Ovary (tissue), 9 donors: ENCODE results near the gene ARID3C. TPM values are rescaled to one million over a fixed set of nuclear protein-coding genes. Genes with fewer than 3 reads are reported as not detected.

Experiments
- DNase-seq, 5 donors: peaks; one replicate each; pipeline ENCODE4 v3.0.0-alpha.2; 2019 to 2020
- H3K27ac ChIP-seq, 2 donors: fragments of 200-600 bp; one replicate each; pipeline versions ENCODE4 v1.5.1 to v1.8.0; 2019 to 2022
- H3K27me3 ChIP-seq: fragments of 200-600 bp; one replicate; pipeline ENCODE4 v1.8.0; 2022
- H3K36me3 ChIP-seq: fragments of 200-600 bp; sonication (generic); one replicate; pipeline ENCODE4 v1.5.1; 2019
- H3K4me1 ChIP-seq: one replicate; pipeline ENCODE4 v1.8.1; 2013; ENCODE audit warnings: mild to moderate bottlenecking, moderate library complexity; ENCODE audit not compliant: insufficient read depth
- H3K4me3 ChIP-seq: fragments of 200-600 bp; sonication (generic); one replicate; pipeline ENCODE4 v1.5.1; 2017
- H3K9me3 ChIP-seq, 2 donors: fragments of 200-600 bp in 1 of 2; sonication (generic) in 1 of 2; one replicate each; pipeline versions ENCODE4 v1.5.1 to v1.8.1; 2013 to 2019; ENCODE audit warnings: mild to moderate bottlenecking in 1 of 2, moderate library complexity in 1 of 2
- EP300 ChIP-seq: sonication (generic); formaldehyde crosslinking; IDR thresholded peaks from one replicate; pipeline ENCODE4 v1.6.1; 2017; ENCODE audit warnings: antibody characterized with exemption
- POLR2A ChIP-seq: fragments of 450-650 bp; IDR thresholded peaks from one replicate; pipeline ENCODE4 v1.6.1; 2017; ENCODE audit warnings: antibody characterized with exemption, mild to moderate bottlenecking, moderate library complexity
- WGBS, 3 donors: extraction: QIAGEN DNeasy Blood & Tissue Kit in 1 of 3; methylation state at CpG; one replicate each; pipeline versions ENCODE4 v1.1.5 to v1.1.7; 2013 to 2017; 5-methylcytosine and 5-hydroxymethylcytosine counted together
- intact Hi-C, 4 donors: fragments of 100-400 bp; cut with DNase I; formaldehyde crosslinking; loops; one replicate each; pipeline versions ENCODE4 v1.11.0 to v1.15.1; 2022 to 2023
- polyA plus RNA-seq, 2 donors: library from polyadenylated mRNA; stranded (reverse); fragments of 200-250 nt in 1 of 2; fragments of 350-450 nt in 1 of 2; fragmentation: Illumina TruSeq in 1 of 2; extraction: RNeasy Lipid Tissue Mini Kit (QIAGEN cat#74804) in 1 of 2; gene quantifications; one replicate each; pipeline ENCODE4 v1.2.3, GENCODE V29; 2013 to 2014
- total RNA-seq, 7 donors: library from RNA; depleted of rRNA in 2 of 7; stranded (reverse); fragments of >200 nt in 2 of 7; fragmentation: NEBNext Ultra II Directional in 3 of 7; extraction: Animal tissue kit (Norgen Biotek cat#: 25700) in 3 of 7; gene quantifications; one replicate each; pipeline versions ENCODE4 v1.1.0 to v1.2.4, GENCODE V29; 2016 to 2023
- TF ChIP-seq, protein P1 (sequence below), 3 donors: fragments of 450-650 bp in 2 of 3; fragments of 200-600 bp in 1 of 3; IDR thresholded peaks; one replicate each; pipeline versions ENCODE4 v1.5.1 to v1.8.0; 2016 to 2022; ENCODE audit warnings: antibody characterized with exemption in 3 of 3, mild to moderate bottlenecking in 1 of 3
- donor health status: DM: no; HTN: no; CAD: no; lungs with moderate emphysema.
- donor health status: DM: no; HTN: no; CAD: no.
- donor health status: Bipolar disorder and iron deficiency.
- donor health status: DM: yes; HTN: yes; CAD: no.
- donor health status: DM: no; HTN: no; CAD: no.
- donor health status: DM: yes; HTN: yes; CAD: no.

The ARID3C gene
- total and polyA plus RNA-seq, 9 donors = 0.07 to 0.40 TPM; not detected in 7

DNA sequence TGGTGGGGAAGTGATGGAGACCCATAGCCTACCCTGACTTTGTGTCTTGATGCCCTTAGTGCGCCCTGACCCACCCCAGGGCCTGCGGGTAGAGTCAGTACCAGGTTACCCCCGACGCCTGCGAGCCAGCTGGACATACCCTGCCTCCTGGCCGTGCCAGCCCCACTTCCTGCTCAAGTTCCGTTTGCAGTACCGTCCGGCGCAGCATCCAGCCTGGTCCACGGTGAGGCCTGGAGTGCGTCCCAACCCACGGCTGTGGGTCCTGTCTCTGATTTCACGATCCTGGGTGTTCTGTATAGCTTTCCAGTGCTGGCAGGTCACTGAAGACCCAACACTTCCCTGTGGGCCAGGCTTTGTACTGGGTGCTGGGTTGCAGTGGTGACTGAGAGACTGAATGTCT is 29.6 kb upstream of the ARID3C start:
- 83 to 95% (median 90%) methylated on average over 14 of the region's 14 CpGs for WGBS, 3 donors
- no peak for DNase-seq
- Histone ChIP-seq H3K9me3 (no peaks in the 10 kb centered on the region), H3K27me3 (no peaks in the 10 kb centered on the region), H3K27ac (no peak overlapping the region), H3K4me1 (peaks cover 16% of the 10 kb centered on the region), H3K36me3 (no peaks in the 10 kb centered on the region), H3K4me3 (no peak overlapping the region)
- intact Hi-C loops = no loop called here
- TF ChIP-seq POLR2A (no peak), EP300 (no peak)
- TF ChIP-seq, protein P1, sequence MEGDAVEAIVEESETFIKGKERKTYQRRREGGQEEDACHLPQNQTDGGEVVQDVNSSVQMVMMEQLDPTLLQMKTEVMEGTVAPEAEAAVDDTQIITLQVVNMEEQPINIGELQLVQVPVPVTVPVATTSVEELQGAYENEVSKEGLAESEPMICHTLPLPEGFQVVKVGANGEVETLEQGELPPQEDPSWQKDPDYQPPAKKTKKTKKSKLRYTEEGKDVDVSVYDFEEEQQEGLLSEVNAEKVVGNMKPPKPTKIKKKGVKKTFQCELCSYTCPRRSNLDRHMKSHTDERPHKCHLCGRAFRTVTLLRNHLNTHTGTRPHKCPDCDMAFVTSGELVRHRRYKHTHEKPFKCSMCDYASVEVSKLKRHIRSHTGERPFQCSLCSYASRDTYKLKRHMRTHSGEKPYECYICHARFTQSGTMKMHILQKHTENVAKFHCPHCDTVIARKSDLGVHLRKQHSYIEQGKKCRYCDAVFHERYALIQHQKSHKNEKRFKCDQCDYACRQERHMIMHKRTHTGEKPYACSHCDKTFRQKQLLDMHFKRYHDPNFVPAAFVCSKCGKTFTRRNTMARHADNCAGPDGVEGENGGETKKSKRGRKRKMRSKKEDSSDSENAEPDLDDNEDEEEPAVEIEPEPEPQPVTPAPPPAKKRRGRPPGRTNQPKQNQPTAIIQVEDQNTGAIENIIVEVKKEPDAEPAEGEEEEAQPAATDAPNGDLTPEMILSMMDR (IDR thresholded peaks at IDR 0.05) = no peak

DNA sequence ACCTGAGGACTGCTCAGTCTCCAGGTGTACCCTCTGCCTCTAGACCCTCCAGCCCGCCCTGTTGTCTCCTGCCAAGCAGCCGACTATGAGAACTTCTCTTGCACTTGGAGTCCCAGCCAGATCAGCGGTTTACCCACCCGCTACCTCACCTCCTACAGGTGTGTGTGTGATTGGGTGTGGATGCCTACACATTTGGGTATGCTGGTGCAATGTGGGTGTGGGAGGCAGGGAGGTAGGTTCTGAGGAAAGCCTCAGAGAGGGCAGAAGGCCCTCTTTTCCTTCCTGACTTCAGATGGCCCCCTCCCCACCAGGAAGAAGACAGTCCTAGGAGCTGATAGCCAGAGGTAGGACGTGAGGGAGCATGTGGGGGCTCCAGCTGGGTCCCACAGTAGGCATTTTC is 28.1 kb upstream of the ARID3C start:
- no peak for DNase-seq
- H3K4me3 ChIP-seq = no peak overlapping the region
- intact Hi-C loops = no loop called here
- no peaks in the 10 kb centered on the region for H3K27me3 ChIP-seq
- H3K27ac ChIP-seq = no peak overlapping the region
- H3K36me3 ChIP-seq = no peaks in the 10 kb centered on the region
- WGBS, 3 donors = 90 to 96% (median 91%) methylated on average over 5 of the region's 5 CpGs
- H3K4me1 ChIP-seq = peaks cover 29% of the 10 kb centered on the region
- TF ChIP-seq POLR2A = no peak
- TF ChIP-seq, protein P1 (IDR thresholded peaks at IDR 0.05) = no peak
- no peak for TF ChIP-seq EP300
- H3K9me3 ChIP-seq = no peaks in the 10 kb centered on the region

GRCh38 chr9:34655394-34655793 is 26.5 kb upstream of the ARID3C start:
- Histone ChIP-seq H3K36me3 (no peaks in the 10 kb centered on the region), H3K4me1 (peaks cover 38% of the 10 kb centered on the region), H3K27me3 (no peaks in the 10 kb centered on the region), H3K4me3 (no peak overlapping the region), H3K27ac (peak overlapping the region in 1 of 2 donors; percentile 81), H3K9me3 (no peaks in the 10 kb centered on the region)
- TF ChIP-seq POLR2A = no peak
- TF ChIP-seq EP300 = no peak
- TF ChIP-seq, protein P1 (IDR thresholded peaks at IDR 0.05) = no peak
- intact Hi-C loops = no loop called here
- 75 to 81% (median 81%) methylated on average over 5 of the region's 5 CpGs for WGBS, 3 donors
- peak in 2 of 5 donors; percentile 30 to 38 for DNase-seq

DNA sequence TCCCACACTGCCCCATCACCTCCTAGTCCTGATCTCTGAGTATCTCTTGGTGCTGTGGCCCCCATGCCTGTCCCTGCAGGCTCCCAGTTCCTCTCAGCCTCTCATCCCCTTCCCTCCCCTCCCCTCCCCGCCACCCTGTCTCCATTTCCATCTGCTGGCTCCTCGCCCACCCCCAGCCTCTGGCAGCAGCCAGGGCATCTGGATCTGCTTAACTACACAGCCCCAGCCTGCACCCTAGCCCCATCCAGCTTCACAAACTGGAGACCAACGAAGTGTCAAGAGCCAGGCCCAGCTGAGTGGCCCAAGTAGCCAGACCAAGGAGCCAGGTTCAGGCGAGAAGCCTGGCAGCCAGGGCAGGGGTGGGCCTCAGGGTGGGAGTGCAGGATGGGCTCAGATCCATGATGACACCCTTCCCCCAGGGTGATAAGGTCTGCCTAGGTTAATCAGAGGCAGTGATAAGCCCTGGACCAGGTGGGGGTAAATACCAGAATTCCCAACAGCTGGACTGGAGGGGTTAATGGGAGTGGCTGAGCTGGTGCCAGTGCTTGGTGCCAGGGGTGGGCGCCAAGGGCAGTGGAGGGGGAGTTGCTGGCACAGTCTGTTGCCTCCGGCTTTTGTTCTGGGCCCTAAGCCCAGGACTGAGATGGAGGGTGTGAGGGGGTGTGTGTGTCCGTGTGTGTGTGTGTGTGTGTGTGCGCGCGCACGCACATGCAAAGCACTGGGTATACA is 25.6 kb upstream of the ARID3C start:
- TF ChIP-seq EP300 (no peak), POLR2A (no peak)
- TF ChIP-seq, protein P1 (IDR thresholded peaks at IDR 0.05) = no peak
- Histone ChIP-seq H3K36me3 (no peaks in the 10 kb centered on the region), H3K27me3 (no peaks in the 10 kb centered on the region), H3K4me1 (peaks cover 38% of the 10 kb centered on the region), H3K27ac (peak overlapping the region; percentile 71 to 81), H3K4me3 (no peak overlapping the region), H3K9me3 (no peaks in the 10 kb centered on the region)
- peak; percentile 85 to 93 (median 91) for DNase-seq
- 9 to 10% (median 10%) methylated on average over 11 of the region's 11 CpGs for WGBS, 3 donors
- intact Hi-C loops = no loop called here
